ENCODE data around the gene AGER.

The AGER gene

GRCh38 chr6:32164295-32164694 is 19.8 kb downstream of the AGER start, which contains the start of gene EGFL8:
EGFL8 (plus strand) TSS chr6:32164595; CDS start chr6:32166166, 1,571 bp downstream.
- no peak within 1 kb of the TSS for H3K27ac ChIP-seq
- TF ChIP-seq ZFX (IDR thresholded peaks at IDR 0.05) (no peak), CTCF (conservative IDR thresholded peaks at IDR 0.05) (no peak)

- H3K27ac ChIP-seq, result no peak overlapping the region
Measured at GRCh38 chr6:32163559-32164258, 20.3 kb downstream of the AGER start.

GRCh38 chr6:32158052-32158451 is 26.0 kb downstream of the AGER start:
- H3K27ac ChIP-seq, result no peak overlapping the region
- no peak for TF ChIP-seq CTCF (conservative IDR thresholded peaks at IDR 0.05)
- TF ChIP-seq ZFX (IDR thresholded peaks at IDR 0.05), result no peak

More at GRCh38 chr6:32163559-32164258, 20.3 kb downstream of the AGER start:
- TF ChIP-seq ZFX (IDR thresholded peaks at IDR 0.05) (no peak), CTCF (conservative IDR thresholded peaks at IDR 0.05) (no peak)

GRCh38 chr6:32156891-32157290 is 27.2 kb downstream of the AGER start:
- no peak overlapping the region for H3K27ac ChIP-seq
- TF ChIP-seq ZFX (IDR thresholded peaks at IDR 0.05), result no peak
- no peak for TF ChIP-seq CTCF (conservative IDR thresholded peaks at IDR 0.05)

- TF ChIP-seq ZFX (IDR thresholded peaks at IDR 0.05) (no peak), CTCF (conservative IDR thresholded peaks at IDR 0.05) (peak; percentile 79)
- H3K27ac ChIP-seq, result peak overlapping the region; percentile 83
Measured at GRCh38 chr6:32154514-32155161, 29.4 kb downstream of the AGER start.

- peak within 1 kb of the TSS; percentile 83 for H3K27ac ChIP-seq
- TF ChIP-seq ZFX (IDR thresholded peaks at IDR 0.05), result peak; percentile 41; the same call in 1 of the 2 replicates
- no peak for TF ChIP-seq CTCF (conservative IDR thresholded peaks at IDR 0.05)
Measured at GRCh38 chr6:32153564-32154513, 30.2 kb downstream of the AGER start, which contains the start of gene PPT2. PPT2 (plus strand) TSS chr6:32154141; CDS start chr6:32154595, 454 bp downstream.
